ENCODE results near the gene ACSM5. TPM values are rescaled to one million over a fixed set of nuclear protein-coding genes. Genes with fewer than 3 reads are reported as not detected.

ACSM5 gene
- total RNA-seq, 1 experiment from 2014 or later = 0.17 TPM

- H3K9me3 Mint-ChIP-seq = 0 out of 2 replicates have a peak, but pooled peaks cover under 1% of the 10 kb centered on the region
- no peaks in the 10 kb centered on the region; the same call in 1 of the 2 replicates for H3K27me3 Mint-ChIP-seq (ENCODE audit: low read depth)
- no peak for ATAC-seq
- no peak overlapping the region for H3K4me3 Mint-ChIP-seq
- POLR2A ChIA-PET = no interaction called here
- CTCF ChIA-PET = interaction anchor here (1.3 to 2.3 kb wide), 5 partner anchors 14 to 456 kb away, joined by 4 to 9 read pairs (median 6); no protein-coding TSS in a partner anchor
- no peak for DNase-seq (ENCODE audit: low spot score)
- TF ChIP-seq CREB1 (CRISPR knock-in tag; IDR thresholded peaks at IDR 0.05) = no peak
- no peaks in the 10 kb centered on the region for H3K36me3 Mint-ChIP-seq
- no peaks in the 10 kb centered on the region for H3K4me1 Mint-ChIP-seq
- no peak overlapping the region for H3K27ac Mint-ChIP-seq
Observed at GRCh38 chr16:20363191-20363590, 46.1 kb upstream of the ACSM5 start.

GRCh38 chr16:20364051-20364450, 45.3 kb upstream of the ACSM5 start:
- Mint-ChIP-seq H3K4me3 (no peak overlapping the region), H3K36me3 (no peaks in the 10 kb centered on the region), H3K27me3 (ENCODE audit: low read depth) (no peaks in the 10 kb centered on the region; the same call in 1 of the 2 replicates), H3K4me1 (no peaks in the 10 kb centered on the region), H3K9me3 (no peaks in the 10 kb centered on the region), H3K27ac (no peak overlapping the region)
- no peak for TF ChIP-seq ATF1 (CRISPR knock-in tag; IDR thresholded peaks at IDR 0.05)
- TF ChIP-seq CREM (CRISPR knock-in tag; IDR thresholded peaks at IDR 0.05) = no peak
- no peak for TF ChIP-seq TEAD4 (CRISPR knock-in tag; IDR thresholded peaks at IDR 0.05)
- no peak for TF ChIP-seq KAT7 (CRISPR knock-in tag; IDR thresholded peaks at IDR 0.05; ENCODE audit: borderline replicate concordance)
- no peak for TF ChIP-seq ZNF423 (CRISPR knock-in tag; IDR thresholded peaks at IDR 0.05)
- TF ChIP-seq PRRX2 (CRISPR knock-in tag; IDR thresholded peaks at IDR 0.05) = no peak
- TF ChIP-seq OVOL2 (CRISPR knock-in tag; IDR thresholded peaks at IDR 0.05; ENCODE audit: borderline replicate concordance) = no peak
- no peak for TF ChIP-seq IRF1 (CRISPR knock-in tag; IDR thresholded peaks at IDR 0.05)
- no peak for TF ChIP-seq ZNF512 (CRISPR knock-in tag; IDR thresholded peaks at IDR 0.05; ENCODE audit: borderline replicate concordance)
- TF ChIP-seq ERG (CRISPR knock-in tag; IDR thresholded peaks at IDR 0.05) = no peak
- TF ChIP-seq CBFB (CRISPR knock-in tag; IDR thresholded peaks at IDR 0.05; ENCODE audit: low read depth) = no peak
- TF ChIP-seq FOXJ3 (CRISPR knock-in tag; IDR thresholded peaks at IDR 0.05; ENCODE audit: borderline replicate concordance) = no peak
- no peak for TF ChIP-seq NFE2L1 (CRISPR knock-in tag; IDR thresholded peaks at IDR 0.05)
- TF ChIP-seq, protein P1, sequence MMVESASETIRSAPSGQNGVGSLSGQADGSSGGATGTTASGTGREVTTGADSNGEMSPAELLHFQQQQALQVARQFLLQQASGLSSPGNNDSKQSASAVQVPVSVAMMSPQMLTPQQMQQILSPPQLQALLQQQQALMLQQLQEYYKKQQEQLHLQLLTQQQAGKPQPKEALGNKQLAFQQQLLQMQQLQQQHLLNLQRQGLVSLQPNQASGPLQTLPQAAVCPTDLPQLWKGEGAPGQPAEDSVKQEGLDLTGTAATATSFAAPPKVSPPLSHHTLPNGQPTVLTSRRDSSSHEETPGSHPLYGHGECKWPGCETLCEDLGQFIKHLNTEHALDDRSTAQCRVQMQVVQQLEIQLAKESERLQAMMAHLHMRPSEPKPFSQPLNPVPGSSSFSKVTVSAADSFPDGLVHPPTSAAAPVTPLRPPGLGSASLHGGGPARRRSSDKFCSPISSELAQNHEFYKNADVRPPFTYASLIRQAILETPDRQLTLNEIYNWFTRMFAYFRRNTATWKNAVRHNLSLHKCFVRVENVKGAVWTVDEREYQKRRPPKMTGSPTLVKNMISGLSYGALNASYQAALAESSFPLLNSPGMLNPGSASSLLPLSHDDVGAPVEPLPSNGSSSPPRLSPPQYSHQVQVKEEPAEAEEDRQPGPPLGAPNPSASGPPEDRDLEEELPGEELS (CRISPR knock-in tag; IDR thresholded peaks at IDR 0.05) = no peak
- TF ChIP-seq E2F5 (CRISPR knock-in tag; IDR thresholded peaks at IDR 0.05) = no peak
- TF ChIP-seq USF1 (CRISPR knock-in tag; IDR thresholded peaks at IDR 0.05) = no peak
- no peak for TF ChIP-seq PRDM15 (CRISPR knock-in tag; IDR thresholded peaks at IDR 0.05)
- TF ChIP-seq ZNF263 (CRISPR knock-in tag; IDR thresholded peaks at IDR 0.05; ENCODE audit: low read depth) = no peak
- no peak for DNase-seq (ENCODE audit: low spot score)
- CTCF ChIA-PET = interaction anchor here (1.3 to 2.0 kb wide), 3 partner anchors 19 to 457 kb away, joined by 4 to 7 read pairs (median 5); no protein-coding TSS in a partner anchor
- ATAC-seq = no peak
- POLR2A ChIA-PET = no interaction called here

Measured in WTC11 (cell line).